ENCODE results near the gene OTULIN. TPM values are rescaled to one million over a fixed set of nuclear protein-coding genes. Genes with fewer than 3 reads are reported as not detected.

The OTULIN gene
- total and polyA plus RNA-seq, 11 donors: 7.6 to 42.0 (median 27.1) TPM

DNA sequence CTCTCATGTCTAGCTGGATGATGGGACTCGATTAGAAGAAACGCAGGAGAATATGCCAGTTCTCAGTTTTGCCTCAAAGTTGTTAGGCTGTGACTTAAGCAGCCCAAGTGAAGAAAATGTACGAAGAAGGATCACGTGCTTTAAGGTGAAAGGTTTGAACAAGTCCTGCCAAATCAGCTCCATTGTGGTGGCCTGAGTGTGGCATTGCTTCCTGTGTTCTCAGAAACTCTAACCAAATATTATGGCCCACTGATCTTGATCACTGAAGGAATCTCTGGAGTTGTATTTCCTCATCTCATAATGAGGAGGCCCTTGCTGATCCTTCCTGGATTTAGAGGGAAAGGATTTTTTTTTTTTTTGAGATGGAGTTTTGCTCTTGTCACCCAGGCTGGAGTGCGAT lies 44.0 kb downstream of the OTULIN start:
- peaks cover 0 to 20% (median 9%) of the 10 kb centered on the region in 12 donors for H3K4me1 ChIP-seq
- no peaks in the 10 kb centered on the region for H3K9me3 ChIP-seq
- no peak for TF ChIP-seq CTCF (IDR thresholded peaks at IDR 0.05)
- no peak for TF ChIP-seq POLR2A (IDR thresholded peaks at IDR 0.05)
- peak overlapping the region in 1 of 12 donors; percentile 73 for H3K27ac ChIP-seq
- intact Hi-C loops (cut with DNase I): no loop called here
- H3K4me3 ChIP-seq: no peak overlapping the region
- H3K36me3 ChIP-seq: peaks cover 0 to 99% (median 68%) of the 10 kb centered on the region in 9 donors
- DNase-seq (no peak), ATAC-seq (no peak)
- H3K27me3 ChIP-seq: no peaks in the 10 kb centered on the region
- 93 to 98% (median 96%) methylated on average over 5 of the region's 5 CpGs for WGBS, 4 donors

DNA sequence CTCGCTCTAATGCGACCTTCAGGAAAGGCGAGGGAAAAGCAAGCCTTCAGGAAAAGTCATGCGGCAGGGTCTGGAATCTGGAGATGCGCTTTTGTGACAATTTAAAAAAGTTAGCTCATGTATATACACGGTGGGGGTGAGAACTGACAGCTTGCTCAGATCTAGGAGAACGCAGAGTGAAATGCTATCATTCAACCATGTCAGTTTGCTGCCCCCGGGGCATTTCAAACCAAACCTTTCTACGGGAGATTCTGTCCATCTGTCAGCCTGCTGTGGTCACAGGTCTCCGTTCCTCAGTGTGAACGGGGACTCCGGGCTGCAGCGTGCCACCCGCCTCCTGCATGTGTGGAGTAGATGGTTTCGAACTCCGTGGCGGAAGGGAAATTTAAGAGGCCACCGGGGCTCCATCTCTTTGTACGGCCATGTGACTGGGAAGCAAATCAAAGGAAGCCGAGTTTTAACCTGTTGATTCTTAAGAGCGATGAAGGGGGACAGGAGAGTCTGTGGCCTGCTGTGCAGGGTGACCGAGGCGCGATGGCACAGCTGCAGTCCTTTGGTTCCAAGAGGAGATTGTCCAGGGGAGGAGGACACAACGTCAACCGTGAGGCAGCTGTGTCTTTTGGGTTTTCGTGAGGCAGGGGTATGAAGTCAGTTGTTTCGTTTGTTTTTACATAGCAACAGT lies 45.9 kb downstream of the OTULIN start:
- Histone ChIP-seq H3K27ac (no peak overlapping the region), H3K36me3 (peaks cover 0 to 99% (median 80%) of the 10 kb centered on the region in 9 donors), H3K4me3 (no peak overlapping the region), H3K9me3 (no peaks in the 10 kb centered on the region), H3K27me3 (no peaks in the 10 kb centered on the region), H3K4me1 (peaks cover 0 to 27% (median 16%) of the 10 kb centered on the region in 12 donors)
- no peak for ATAC-seq
- DNase-seq: no peak
- TF ChIP-seq POLR2A (IDR thresholded peaks at IDR 0.05) (no peak), CTCF (IDR thresholded peaks at IDR 0.05) (no peak)
- 90 to 94% (median 93%) methylated on average over 28 of the region's 28 CpGs for WGBS, 4 donors
- intact Hi-C loops (cut with DNase I): no loop called here

GRCh38 chr5:14712131-14712530 lies 47.6 kb downstream of the OTULIN start:
- H3K27me3 ChIP-seq: no peaks in the 10 kb centered on the region
- H3K36me3 ChIP-seq: peaks cover 0 to 99% (median 92%) of the 10 kb centered on the region in 9 donors
- peaks cover 0 to 14% (median 10%) of the 10 kb centered on the region in 12 donors for H3K4me1 ChIP-seq
- 84 to 90% (median 88%) methylated on average over 11 of the region's 11 CpGs for whole genome bisulfite sequencing, 4 donors
- intact Hi-C loops (cut with DNase I): no loop called here
- DNase-seq (no peak), ATAC-seq (no peak)
- no peak for TF ChIP-seq POLR2A (IDR thresholded peaks at IDR 0.05)
- no peak for TF ChIP-seq CTCF (IDR thresholded peaks at IDR 0.05)
- H3K4me3 ChIP-seq: no peak overlapping the region
- no peaks in the 10 kb centered on the region for H3K9me3 ChIP-seq
- no peak overlapping the region for H3K27ac ChIP-seq

- H3K4me3 ChIP-seq: no peak overlapping the region
- no peak for DNase-seq
- H3K9me3 ChIP-seq: no peaks in the 10 kb centered on the region
- intact Hi-C loops (cut with DNase I): no loop called here
- 96 to 98% (median 97%) methylated on average over 17 of the region's 17 CpGs for WGBS, 4 donors
- TF ChIP-seq CTCF (IDR thresholded peaks at IDR 0.05) (no peak), POLR2A (IDR thresholded peaks at IDR 0.05) (no peak)
- H3K36me3 ChIP-seq: peaks cover 0 to 99% (median 94%) of the 10 kb centered on the region in 9 donors
- no peak overlapping the region for H3K27ac ChIP-seq
- ATAC-seq: no peak
- peaks cover 0 to 10% (median 7%) of the 10 kb centered on the region in 12 donors for H3K4me1 ChIP-seq
- no peaks in the 10 kb centered on the region for H3K27me3 ChIP-seq
These were observed 48.1 kb downstream of the OTULIN start for GRCh38 chr5:14712666-14713065.
